Dedifferentiated amniotic fluid mesenchymal stem cell (primary cell): Measurements from ENCODE around the gene BABAM2.
A peak's percentile ranks its signal among the peaks of the same experiment; 100 is the strongest.

Experiments
- DNase-seq: peaks from one replicate; pipeline ENCODE4 v3.0.0-alpha.2; 2016; ENCODE audit errors: extremely low spot score

The BABAM2 gene

GRCh38 chr2:28163028-28163427 is 272.5 kb downstream of the BABAM2 start:
- DNase-seq, result no peak

GRCh38 chr2:28163627-28164279 is 273.2 kb downstream of the BABAM2 start:
- no peak for DNase-seq

- no peak for DNase-seq
Observed at GRCh38 chr2:28164280-28164801, 273.8 kb downstream of the BABAM2 start.

GRCh38 chr2:28165087-28165635 is 274.6 kb downstream of the BABAM2 start:
- no peak for DNase-seq

- DNase-seq, result no peak
Observed at GRCh38 chr2:28166956-28167355, 276.4 kb downstream of the BABAM2 start.

GRCh38 chr2:28168376-28168775 is 277.8 kb downstream of the BABAM2 start:
- no peak for DNase-seq

GRCh38 chr2:28169492-28169891 is 279.0 kb downstream of the BABAM2 start:
- DNase-seq, result no peak

- no peak for DNase-seq
Observed at GRCh38 chr2:28172114-28172898, 281.8 kb downstream of the BABAM2 start.

GRCh38 chr2:28173377-28173776 is 282.8 kb downstream of the BABAM2 start:
- no peak for DNase-seq

GRCh38 chr2:28174211-28174610 is 283.7 kb downstream of the BABAM2 start:
- DNase-seq, result no peak

GRCh38 chr2:28175028-28175427 is 284.5 kb downstream of the BABAM2 start:
- no peak for DNase-seq

GRCh38 chr2:28178946-28179345 is 288.4 kb downstream of the BABAM2 start:
- DNase-seq, result no peak

GRCh38 chr2:28181801-28182200 is 291.3 kb downstream of the BABAM2 start:
- no peak for DNase-seq

- no peak for DNase-seq
Observed at GRCh38 chr2:28182348-28182747, 291.8 kb downstream of the BABAM2 start.

- no peak for DNase-seq
Observed at GRCh38 chr2:28185153-28185552, 294.6 kb downstream of the BABAM2 start.

GRCh38 chr2:28185891-28186290 is 295.4 kb downstream of the BABAM2 start:
- peak; percentile 64 for DNase-seq

GRCh38 chr2:28187186-28187585 is 296.7 kb downstream of the BABAM2 start:
- no peak for DNase-seq

- DNase-seq, result no peak
Observed at GRCh38 chr2:28188436-28188835, 297.9 kb downstream of the BABAM2 start.

- DNase-seq, result no peak
Observed at GRCh38 chr2:28193630-28194403, 303.3 kb downstream of the BABAM2 start.

GRCh38 chr2:28199995-28200679 is 309.6 kb downstream of the BABAM2 start:
- DNase-seq, result no peak

- no peak for DNase-seq
Observed at GRCh38 chr2:28201671-28202180, 311.2 kb downstream of the BABAM2 start.
